Uterus (tissue), 2 donors: ENCODE results near the gene TMEM87B.

Source experiments
- POLR2A ChIP-seq, 2 donors: fragments of 450-650 bp; IDR thresholded peaks; one replicate each; pipeline ENCODE4 v1.6.1; 2016; ENCODE audit warnings: antibody characterized with exemption in 2 of 2, mild to moderate bottlenecking in 1 of 2, moderate library complexity in 1 of 2
- TF ChIP-seq, protein P1 (sequence below), 4 experiments: fragments of 200-600 bp in 2 of 4; fragments of 450-650 bp in 2 of 4; sonication (generic) in 2 of 4; IDR thresholded peaks; one replicate each; pipeline ENCODE4 v1.5.1; 2016 to 2019; ENCODE audit warnings: antibody characterized with exemption in 4 of 4, mild to moderate bottlenecking in 2 of 4, moderate library complexity in 1 of 4

- TF ChIP-seq, protein P1, sequence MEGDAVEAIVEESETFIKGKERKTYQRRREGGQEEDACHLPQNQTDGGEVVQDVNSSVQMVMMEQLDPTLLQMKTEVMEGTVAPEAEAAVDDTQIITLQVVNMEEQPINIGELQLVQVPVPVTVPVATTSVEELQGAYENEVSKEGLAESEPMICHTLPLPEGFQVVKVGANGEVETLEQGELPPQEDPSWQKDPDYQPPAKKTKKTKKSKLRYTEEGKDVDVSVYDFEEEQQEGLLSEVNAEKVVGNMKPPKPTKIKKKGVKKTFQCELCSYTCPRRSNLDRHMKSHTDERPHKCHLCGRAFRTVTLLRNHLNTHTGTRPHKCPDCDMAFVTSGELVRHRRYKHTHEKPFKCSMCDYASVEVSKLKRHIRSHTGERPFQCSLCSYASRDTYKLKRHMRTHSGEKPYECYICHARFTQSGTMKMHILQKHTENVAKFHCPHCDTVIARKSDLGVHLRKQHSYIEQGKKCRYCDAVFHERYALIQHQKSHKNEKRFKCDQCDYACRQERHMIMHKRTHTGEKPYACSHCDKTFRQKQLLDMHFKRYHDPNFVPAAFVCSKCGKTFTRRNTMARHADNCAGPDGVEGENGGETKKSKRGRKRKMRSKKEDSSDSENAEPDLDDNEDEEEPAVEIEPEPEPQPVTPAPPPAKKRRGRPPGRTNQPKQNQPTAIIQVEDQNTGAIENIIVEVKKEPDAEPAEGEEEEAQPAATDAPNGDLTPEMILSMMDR (IDR thresholded peaks at IDR 0.05) = no peak
- TF ChIP-seq POLR2A (IDR thresholded peaks at IDR 0.05) = no peak
These were observed 18.8 kb downstream of the TMEM87B start for GRCh38 chr2:112073875-112074274.
